C4-2B (cell line): ENCODE results near the gene ATP6V0A1.

Experiments used
- CTCF ChIP-seq: fragments of 450-650 bp; conservative IDR thresholded peaks from 2 replicates; pipeline ENCODE4 v1.5.1; 2017; ENCODE audit warnings: mild to moderate bottlenecking
- ZFX ChIP-seq: fragments of 450-650 bp; IDR thresholded peaks from 2 replicates; pipeline ENCODE4 v1.6.1; 2017

GRCh38 chr17:42561897-42562387 is 103.3 kb downstream of the ATP6V0A1 start, which contains the start of gene COASY:
- TF ChIP-seq CTCF = no peak
- TF ChIP-seq ZFX = no peak
